Measurements from ENCODE around the gene PCBP3.

- no peak for TF ChIP-seq ARHGAP35 (CRISPR knock-in tag; IDR thresholded peaks at IDR 0.05; ENCODE audit: borderline replicate concordance)
- no peak for TF ChIP-seq IKZF5 (CRISPR knock-in tag; IDR thresholded peaks at IDR 0.05)
- TF ChIP-seq USF2 (IDR thresholded peaks at IDR 0.05; ENCODE audit: low read depth, low read length) = no peak
- no peak for TF ChIP-seq USF2 (CRISPR knock-in tag; IDR thresholded peaks at IDR 0.05; ENCODE audit: borderline replicate concordance)
- TF ChIP-seq POLR2A (IDR thresholded peaks at IDR 0.05; ENCODE audit: insufficient read depth in 1 of 2, low read depth in 2 of 2, low read length in 2 of 2) = no peak
- no peak for TF ChIP-seq CTCF (CRISPR knock-in tag; IDR thresholded peaks at IDR 0.05)
- TF ChIP-seq MXI1 (IDR thresholded peaks at IDR 0.05; ENCODE audit: borderline replicate concordance, low read depth, low read length) = no peak
- TF ChIP-seq ZNF510 (CRISPR knock-in tag; IDR thresholded peaks at IDR 0.05; ENCODE audit: low read depth) = no peak
- TF ChIP-seq PLSCR1 (CRISPR knock-in tag; IDR thresholded peaks at IDR 0.05; ENCODE audit: borderline replicate concordance) = no peak
Observed at GRCh38 chr21:45837936-45838335, 194.4 kb downstream of the PCBP3 start.

Data from HepG2 (cell line).